HEK293T (cell line): ENCODE measurements around the gene WDPCP.

ENCODE experiments used
- FOXA1 ChIP-seq: fragments of 450-650 bp; IDR thresholded peaks from 2 replicates; pipeline ENCODE4 v1.6.1; 2016; ENCODE audit warnings: mild to moderate bottlenecking
- SP1 ChIP-seq: fragments of 450-650 bp; IDR thresholded peaks from 2 replicates; pipeline ENCODE4 v1.6.1; 2017
- TF ChIP-seq, protein P1 (sequence below): fragments of 450-650 bp; IDR thresholded peaks from 2 replicates; pipeline ENCODE4 v1.6.1; 2016

- no peak for TF ChIP-seq FOXA1
- no peak for TF ChIP-seq SP1
- TF ChIP-seq, protein P1, sequence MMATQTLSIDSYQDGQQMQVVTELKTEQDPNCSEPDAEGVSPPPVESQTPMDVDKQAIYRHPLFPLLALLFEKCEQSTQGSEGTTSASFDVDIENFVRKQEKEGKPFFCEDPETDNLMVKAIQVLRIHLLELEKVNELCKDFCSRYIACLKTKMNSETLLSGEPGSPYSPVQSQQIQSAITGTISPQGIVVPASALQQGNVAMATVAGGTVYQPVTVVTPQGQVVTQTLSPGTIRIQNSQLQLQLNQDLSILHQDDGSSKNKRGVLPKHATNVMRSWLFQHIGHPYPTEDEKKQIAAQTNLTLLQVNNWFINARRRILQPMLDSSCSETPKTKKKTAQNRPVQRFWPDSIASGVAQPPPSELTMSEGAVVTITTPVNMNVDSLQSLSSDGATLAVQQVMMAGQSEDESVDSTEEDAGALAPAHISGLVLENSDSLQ, result no peak
These were observed 110.6 kb downstream of the WDPCP start for GRCh38 chr2:63477686-63478085.
